C4-2B (cell line): ENCODE results near the gene ANAPC4.

ENCODE experiments used
- CTCF ChIP-seq: fragments of 450-650 bp; conservative IDR thresholded peaks from 2 replicates; pipeline ENCODE4 v1.5.1; 2017; ENCODE audit warnings: mild to moderate bottlenecking
- ZFX ChIP-seq: fragments of 450-650 bp; IDR thresholded peaks from 2 replicates; pipeline ENCODE4 v1.6.1; 2017

- no peak for TF ChIP-seq CTCF
- no peak for TF ChIP-seq ZFX
Measured at GRCh38 chr4:25446611-25447010, 69.5 kb downstream of the ANAPC4 start.
